WTC11 (cell line): ENCODE results near the gene SRPK3. TPM values are rescaled to one million over a fixed set of nuclear protein-coding genes. Genes with fewer than 3 reads are reported as not detected.

Experiments used
- ATAC-seq: fragments of 200-7000 bp; cut with Tn5 transposase; 2 replicates; pipeline ENCODE4 v1.10.0; 2021; ENCODE audit warnings: mild to moderate bottlenecking, moderate library complexity
- CTCF ChIA-PET: fragments of 300-600 bp; sonication (Branson Sonifier 250); formaldehyde crosslinking; loops from one replicate; lab custom pipeline; 2021; ENCODE audit warnings: antibody characterized with exemption; lab: Charles Lee
- POLR2A ChIA-PET: fragments of 350-600 bp; sonication (Branson Sonifier 250); formaldehyde crosslinking; loops from one replicate; lab custom pipeline; 2021; ENCODE audit warnings: antibody characterized with exemption; lab: Charles Lee
- DNase-seq: peaks from one replicate; pipeline ENCODE4 v3.0.0; 2021; ENCODE audit warnings: low spot score
- H3K27ac Mint-ChIP-seq: 2 replicates; pipeline ENCODE4 v1.8.0; 2021; ENCODE audit warnings: mixed read lengths
- H3K27me3 Mint-ChIP-seq: 2 replicates; pipeline ENCODE4 v1.8.0; 2021; ENCODE audit warnings: low read depth, mild to moderate bottlenecking, moderate library complexity, mixed read lengths
- H3K36me3 Mint-ChIP-seq: 2 replicates; pipeline ENCODE4 v1.8.0; 2021; ENCODE audit warnings: mixed read lengths
- H3K4me1 Mint-ChIP-seq: 2 replicates; pipeline ENCODE4 v1.8.0; 2022; ENCODE audit warnings: mixed read lengths
- H3K4me3 Mint-ChIP-seq: 2 replicates; pipeline ENCODE4 v1.8.0; 2021; ENCODE audit warnings: mild to moderate bottlenecking, moderate library complexity, mixed read lengths
- H3K9me3 Mint-ChIP-seq: 2 replicates; pipeline ENCODE4 v1.8.0; 2021; ENCODE audit warnings: mixed read lengths
- AR ChIP-seq: fragments of 250-450 bp; sonication (Bioruptor Pico); IDR thresholded peaks from 2 replicates; pipeline ENCODE4 v1.9.0; 2021; ENCODE audit warnings: mild to moderate bottlenecking
- E2F1 ChIP-seq: sonication (generic); formaldehyde crosslinking; IDR thresholded peaks from 2 replicates; pipeline ENCODE4 v1.8.0; 2022; ENCODE audit warnings: mild to moderate bottlenecking, missing genetic modification reagents
- ERG ChIP-seq: fragments of 250-450 bp; sonication (Bioruptor Pico); IDR thresholded peaks from 2 replicates; pipeline ENCODE4 v1.8.0; 2021; ENCODE audit warnings: mild to moderate bottlenecking
- FOXP1 ChIP-seq: sonication (generic); formaldehyde crosslinking; IDR thresholded peaks from 2 replicates; pipeline ENCODE4 v1.8.0; 2022; ENCODE audit warnings: missing genetic modification reagents, mild to moderate bottlenecking, moderate library complexity, borderline replicate concordance
- GABPB1 ChIP-seq: sonication (generic); formaldehyde crosslinking; IDR thresholded peaks from 2 replicates; pipeline ENCODE4 v1.8.1; 2023; ENCODE audit warnings: mild to moderate bottlenecking, missing genetic modification reagents
- IRF1 ChIP-seq: sonication (generic); formaldehyde crosslinking; IDR thresholded peaks from 2 replicates; pipeline ENCODE4 v1.8.0; 2023; ENCODE audit warnings: missing genetic modification reagents
- KAT7 ChIP-seq: sonication (generic); formaldehyde crosslinking; IDR thresholded peaks from 2 replicates; pipeline ENCODE4 v1.8.1; 2023; ENCODE audit warnings: missing genetic modification reagents, mild to moderate bottlenecking, borderline replicate concordance
- MXD4 ChIP-seq: fragments of 250-450 bp; sonication (Bioruptor Pico); IDR thresholded peaks from 2 replicates; pipeline ENCODE4 v1.8.0; 2021; ENCODE audit warnings: mild to moderate bottlenecking, moderate library complexity, borderline replicate concordance
- MYBL2 ChIP-seq: sonication (generic); formaldehyde crosslinking; IDR thresholded peaks from 2 replicates; pipeline ENCODE4 v1.8.1; 2023; ENCODE audit warnings: mild to moderate bottlenecking, moderate library complexity, missing genetic modification reagents
- STAT6 ChIP-seq: sonication (generic); formaldehyde crosslinking; conservative IDR thresholded peaks from 2 replicates; pipeline ENCODE4 v1.8.1; 2023; ENCODE audit warnings: mild to moderate bottlenecking, low read depth, missing genetic modification reagents, moderate library complexity
- TP53 ChIP-seq: sonication (generic); formaldehyde crosslinking; IDR thresholded peaks from 2 replicates; pipeline ENCODE4 v1.8.1; 2023; ENCODE audit warnings: mild to moderate bottlenecking, missing genetic modification reagents
- ZNF232 ChIP-seq: sonication (generic); formaldehyde crosslinking; IDR thresholded peaks from 2 replicates; pipeline ENCODE4 v1.8.0; 2022; ENCODE audit warnings: mild to moderate bottlenecking, missing genetic modification reagents
- ZSCAN18 ChIP-seq: fragments of 250-450 bp; sonication (Bioruptor Pico); IDR thresholded peaks from 2 replicates; pipeline ENCODE4 v2.1.2; 2022; ENCODE audit warnings: mild to moderate bottlenecking, moderate library complexity
- total RNA-seq: library from RNA; stranded (reverse); gene quantifications from 3 replicates; pipeline ENCODE4 v1.2.3, GENCODE V29; 2021

The SRPK3 gene
- total RNA-seq, 1 experiment from 2014 or later = not detected

- no peaks in the 10 kb centered on the region for H3K27me3 Mint-ChIP-seq
- DNase-seq (no peak), ATAC-seq (no peak)
- TF ChIP-seq ZSCAN18 (CRISPR knock-in tag) (no peak), GABPB1 (no peak), ZNF232 (no peak), FOXP1 (CRISPR knock-in tag) (no peak), MYBL2 (CRISPR knock-in tag) (no peak), MXD4 (CRISPR knock-in tag) (no peak), IRF1 (CRISPR knock-in tag) (no peak), KAT7 (CRISPR knock-in tag) (no peak), ERG (CRISPR knock-in tag) (no peak), E2F1 (CRISPR knock-in tag) (no peak), TP53 (CRISPR knock-in tag) (no peak)
- no peaks in the 10 kb centered on the region for H3K9me3 Mint-ChIP-seq
- no peaks in the 10 kb centered on the region; the same call in 1 of the 2 replicates for H3K4me1 Mint-ChIP-seq
- POLR2A ChIA-PET = no interaction called here
- CTCF ChIA-PET = interaction anchor here (1.0 to 1.1 kb wide), 2 partner anchors 11 to 23 kb away, joined by 5 to 6 read pairs; partner anchors contain the start of genes IDH3G and SSR4
- peaks cover 3% of the 10 kb centered on the region for H3K36me3 Mint-ChIP-seq
- no peak overlapping the region for H3K27ac Mint-ChIP-seq
- no peak overlapping the region for H3K4me3 Mint-ChIP-seq
Measured at GRCh38 chrX:153782871-153783270, 2.0 kb downstream of the SRPK3 start.

GRCh38 chrX:153783378-153784013 lies 2.7 kb downstream of the SRPK3 start:
- Mint-ChIP-seq H3K36me3 (peaks cover 3% of the 10 kb centered on the region), H3K9me3 (no peaks in the 10 kb centered on the region), H3K4me3 (no peak overlapping the region), H3K27ac (no peak overlapping the region), H3K4me1 (no peaks in the 10 kb centered on the region; the same call in 1 of the 2 replicates), H3K27me3 (no peaks in the 10 kb centered on the region)
- DNase-seq (no peak), ATAC-seq (no peak)
- POLR2A ChIA-PET = no interaction called here
- TF ChIP-seq AR (CRISPR knock-in tag) (no peak), STAT6 (no peak)
- CTCF ChIA-PET = no interaction called here
